ENCODE results near the gene SMAGP.

SMAGP gene

GRCh38 chr12:51198568-51199365, 71.4 kb downstream of the SMAGP start:
- DNase-seq (ENCODE audit: low read depth in 1 of 2, low spot score in 1 of 2): no peak

- DNase-seq (ENCODE audit: low read depth in 1 of 2, low spot score in 1 of 2): no peak
Measured at GRCh38 chr12:51197736-51198567, 72.3 kb downstream of the SMAGP start.

GRCh38 chr12:51196547-51196946, 73.7 kb downstream of the SMAGP start:
- DNase-seq (ENCODE audit: low read depth in 1 of 2, low spot score in 1 of 2): no peak

- DNase-seq (ENCODE audit: low read depth in 1 of 2, low spot score in 1 of 2): no peak
Measured at GRCh38 chr12:51195841-51196240, 74.4 kb downstream of the SMAGP start.
